Bronchial epithelial cell (primary cell): ENCODE data around the gene CDYL2. TPM values are rescaled to one million over a fixed set of nuclear protein-coding genes. Genes with fewer than 3 reads are reported as not detected.

Experiments used
- DNase-seq: peaks from one replicate; pipeline ENCODE4 v3.0.0-alpha.2; 2010; ENCODE audit warnings: low read depth
- FAIRE-seq: peaks from 2 replicates; lab custom pipeline; 2011; peaks lifted over from hg19 to GRCh38; lab: Jason Lieb, UNC
- H3K27me3 ChIP-seq: 2 replicates; pipeline ENCODE4 v1.5.1; 2011; ENCODE audit warnings: low read length; ENCODE audit not compliant: control insufficient read depth, insufficient read depth
- H3K36me3 ChIP-seq: 2 replicates; pipeline ENCODE4 v1.5.1; 2011; ENCODE audit warnings: low read length; ENCODE audit not compliant: control insufficient read depth, insufficient read depth
- H3K4me3 ChIP-seq: 2 replicates; pipeline ENCODE4 v1.5.1; 2011; ENCODE audit warnings: mild to moderate bottlenecking, low read depth, low read length, control low read depth
- total RNA-seq: library from RNA; depleted of rRNA; stranded (reverse); fragments of >200 nt; gene quantifications from 2 replicates; pipeline ENCODE4 v1.2.1, GENCODE V29; 2014
- TF ChIP-seq, protein P1 (sequence below): IDR thresholded peaks from 2 replicates; pipeline ENCODE4 v1.5.1; 2011; ENCODE audit warnings: mild to moderate bottlenecking, moderate library complexity, low read length, control low read depth, inconsistent platforms; ENCODE audit not compliant: insufficient read depth, severe bottlenecking

Gene CDYL2
- total RNA-seq, 1 donor from 2014 or later: 1.1 TPM

DNA sequence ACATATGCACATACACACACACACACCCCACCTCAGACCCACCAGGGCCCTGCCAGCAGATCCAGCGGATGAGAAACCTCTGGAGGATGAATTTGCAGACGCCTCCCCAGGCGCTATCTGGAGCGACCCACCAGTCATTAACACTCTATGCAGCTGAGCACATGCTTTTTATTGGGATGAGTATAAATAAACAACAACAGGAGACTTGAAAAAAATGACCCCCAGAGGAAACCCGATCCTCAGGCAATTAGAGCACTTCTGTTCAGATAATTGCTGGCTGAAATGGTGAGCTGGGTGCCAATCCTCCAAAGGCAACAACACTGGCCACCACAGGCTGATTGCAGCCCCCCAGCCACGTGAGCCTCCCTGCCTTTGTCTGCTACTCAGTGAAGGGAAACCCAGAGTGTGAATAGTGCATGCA lies 230.7 kb downstream of the CDYL2 start:
- TF ChIP-seq, protein P1, sequence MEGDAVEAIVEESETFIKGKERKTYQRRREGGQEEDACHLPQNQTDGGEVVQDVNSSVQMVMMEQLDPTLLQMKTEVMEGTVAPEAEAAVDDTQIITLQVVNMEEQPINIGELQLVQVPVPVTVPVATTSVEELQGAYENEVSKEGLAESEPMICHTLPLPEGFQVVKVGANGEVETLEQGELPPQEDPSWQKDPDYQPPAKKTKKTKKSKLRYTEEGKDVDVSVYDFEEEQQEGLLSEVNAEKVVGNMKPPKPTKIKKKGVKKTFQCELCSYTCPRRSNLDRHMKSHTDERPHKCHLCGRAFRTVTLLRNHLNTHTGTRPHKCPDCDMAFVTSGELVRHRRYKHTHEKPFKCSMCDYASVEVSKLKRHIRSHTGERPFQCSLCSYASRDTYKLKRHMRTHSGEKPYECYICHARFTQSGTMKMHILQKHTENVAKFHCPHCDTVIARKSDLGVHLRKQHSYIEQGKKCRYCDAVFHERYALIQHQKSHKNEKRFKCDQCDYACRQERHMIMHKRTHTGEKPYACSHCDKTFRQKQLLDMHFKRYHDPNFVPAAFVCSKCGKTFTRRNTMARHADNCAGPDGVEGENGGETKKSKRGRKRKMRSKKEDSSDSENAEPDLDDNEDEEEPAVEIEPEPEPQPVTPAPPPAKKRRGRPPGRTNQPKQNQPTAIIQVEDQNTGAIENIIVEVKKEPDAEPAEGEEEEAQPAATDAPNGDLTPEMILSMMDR: no peak
- Histone ChIP-seq H3K4me3 (no peak overlapping the region), H3K36me3 (no peaks in the 10 kb centered on the region), H3K27me3 (no peaks in the 10 kb centered on the region)
- no peak for FAIRE-seq
- DNase-seq: no peak

DNA sequence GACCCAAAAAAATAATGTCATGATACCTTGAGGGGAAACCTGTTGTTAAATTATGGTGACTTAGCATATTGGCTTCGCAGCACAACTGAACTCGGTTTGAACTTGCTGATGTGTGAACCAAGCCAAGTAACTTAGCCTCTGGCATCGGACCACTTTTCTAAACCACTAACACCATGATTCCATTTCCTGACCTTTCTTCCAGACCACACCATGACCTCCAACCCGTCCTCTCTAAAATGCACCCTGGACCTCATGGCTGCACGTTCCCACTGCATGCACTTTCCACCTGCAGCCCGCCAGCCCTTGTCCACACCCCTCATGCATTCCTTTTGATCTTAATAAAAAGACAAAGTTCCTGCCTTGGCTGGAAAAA lies 234.3 kb downstream of the CDYL2 start:
- TF ChIP-seq, protein P1: no peak
- Histone ChIP-seq H3K4me3 (no peak overlapping the region), H3K27me3 (no peaks in the 10 kb centered on the region), H3K36me3 (no peaks in the 10 kb centered on the region)
- DNase-seq (no peak), FAIRE-seq (no peak)

DNA sequence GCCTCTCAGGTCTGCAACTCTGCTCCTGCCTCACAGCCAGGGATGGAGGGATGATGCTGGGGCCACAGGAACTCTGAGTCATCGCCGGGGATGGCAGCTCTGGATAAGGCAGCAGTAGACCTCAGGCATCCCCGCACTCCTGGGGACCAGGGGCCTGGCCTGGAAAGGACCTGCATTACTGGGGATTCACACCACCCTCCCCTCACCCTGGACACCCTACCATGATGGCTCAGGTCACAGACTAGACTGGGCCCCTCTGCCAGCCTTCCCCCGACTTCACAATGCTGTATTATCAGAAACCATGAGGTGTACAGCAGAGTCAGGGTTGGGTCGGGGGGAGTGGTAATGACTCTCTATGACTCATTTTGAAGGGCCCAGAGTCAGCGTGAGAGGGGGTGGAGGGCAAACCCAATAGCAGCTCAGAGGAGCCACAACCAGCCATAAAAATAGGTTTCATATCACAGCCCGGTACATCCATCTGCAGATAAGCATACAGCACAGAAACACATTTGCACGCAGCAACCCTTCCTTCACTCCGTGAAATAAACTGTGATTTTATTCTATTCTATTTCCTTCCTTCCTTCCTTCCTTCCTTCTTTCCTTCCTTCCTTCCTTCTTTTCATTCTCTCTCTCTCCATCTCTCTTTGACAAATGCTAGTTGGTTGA lies 234.8 kb downstream of the CDYL2 start:
- H3K4me3 ChIP-seq: no peak overlapping the region
- FAIRE-seq (no peak), DNase-seq (peak; percentile 48)
- H3K36me3 ChIP-seq: no peaks in the 10 kb centered on the region
- H3K27me3 ChIP-seq: no peaks in the 10 kb centered on the region
- TF ChIP-seq, protein P1: no peak

DNA sequence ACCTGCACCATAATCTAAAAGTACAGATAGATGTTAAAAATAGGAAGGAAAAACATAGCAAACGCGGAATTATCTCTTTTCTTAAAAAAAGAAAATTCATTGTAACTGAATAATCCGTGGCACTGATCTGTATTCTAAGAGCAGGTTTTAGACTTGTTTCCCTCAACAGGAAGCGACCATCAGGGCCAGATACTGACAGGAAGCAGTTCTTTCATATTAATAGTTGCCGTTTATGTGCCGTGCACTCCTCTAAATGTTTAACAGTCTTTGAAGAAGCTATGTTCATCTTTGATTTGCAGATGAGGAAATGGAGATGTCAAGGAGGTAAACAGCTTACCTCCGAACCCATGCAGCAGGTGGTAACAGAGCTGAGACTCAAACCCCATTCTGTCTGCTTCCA lies 240.0 kb downstream of the CDYL2 start:
- DNase-seq: no peak
- no peaks in the 10 kb centered on the region for H3K36me3 ChIP-seq
- no peak overlapping the region for H3K4me3 ChIP-seq
- no peak for FAIRE-seq
- H3K27me3 ChIP-seq: no peaks in the 10 kb centered on the region
- TF ChIP-seq, protein P1: no peak

DNA sequence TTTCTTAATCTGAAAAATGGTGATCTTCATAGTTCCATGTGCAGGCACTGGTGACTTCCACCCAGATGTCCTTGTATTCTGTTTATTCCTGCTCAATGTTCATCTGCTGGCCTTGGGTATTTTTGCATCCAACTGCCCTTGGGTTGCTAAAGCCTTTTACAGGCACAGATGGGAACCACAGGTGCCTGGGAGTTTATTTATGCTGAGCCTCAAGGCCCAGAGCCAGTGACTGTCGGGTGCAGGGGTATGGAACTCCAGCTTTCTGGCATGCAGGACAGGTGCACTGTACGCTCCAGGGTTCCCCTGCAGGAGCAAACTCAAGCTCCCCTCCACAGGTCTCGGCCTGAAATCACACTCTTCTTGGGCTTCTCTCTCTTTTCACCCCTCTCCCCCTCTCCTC lies 241.3 kb downstream of the CDYL2 start:
- DNase-seq (no peak), FAIRE-seq (no peak)
- no peaks in the 10 kb centered on the region for H3K36me3 ChIP-seq
- H3K27me3 ChIP-seq: no peaks in the 10 kb centered on the region
- no peak overlapping the region for H3K4me3 ChIP-seq
- TF ChIP-seq, protein P1: no peak

DNA sequence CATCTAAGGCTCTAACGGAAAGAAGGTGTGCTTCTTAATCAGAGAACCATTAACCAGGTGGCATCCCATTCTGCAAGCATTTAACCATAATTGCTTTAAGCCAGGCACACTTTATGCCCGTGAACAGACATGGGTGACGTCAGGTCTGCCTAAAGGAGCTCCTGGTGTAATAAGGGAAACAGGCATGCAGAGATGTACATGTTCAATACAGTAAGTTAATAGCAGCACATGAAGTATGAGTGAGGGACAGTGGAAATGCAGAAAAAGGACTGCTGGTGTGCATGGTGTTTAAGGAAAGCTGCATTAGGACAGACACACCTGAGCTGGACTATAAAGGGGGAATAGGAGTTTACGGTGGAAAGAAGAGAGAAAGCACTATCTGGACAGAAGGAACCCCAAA lies 245.0 kb downstream of the CDYL2 start:
- no peak for DNase-seq
- Histone ChIP-seq H3K27me3 (no peaks in the 10 kb centered on the region), H3K4me3 (no peak overlapping the region), H3K36me3 (no peaks in the 10 kb centered on the region)
- TF ChIP-seq, protein P1: no peak
- no peak for FAIRE-seq
